Testis (tissue), 3 donors: ENCODE measurements around the gene ABCF2. TPM values are rescaled to one million over a fixed set of nuclear protein-coding genes. Genes with fewer than 3 reads are reported as not detected.

Experiments used
- DNase-seq: peaks from one replicate; pipeline ENCODE4 v3.0.0-alpha.2; 2019
- H3K27ac ChIP-seq, 2 donors: fragments of 200-600 bp; sonication (generic); one replicate each; pipeline ENCODE4 v1.5.1; 2019
- H3K27me3 ChIP-seq: fragments of 200-600 bp; sonication (generic); one replicate; pipeline ENCODE4 v1.5.1; 2019
- H3K36me3 ChIP-seq: fragments of 200-600 bp; sonication (generic); one replicate; pipeline ENCODE4 v1.5.1; 2017; ENCODE audit warnings: low read depth; ENCODE audit errors: missing control alignments
- H3K4me1 ChIP-seq: fragments of 200-600 bp; sonication (generic); one replicate; pipeline ENCODE4 v1.5.1; 2019
- H3K4me3 ChIP-seq, 2 donors: fragments of 200-600 bp; sonication (generic); one replicate each; pipeline ENCODE4 v1.5.1; 2017 to 2019
- H3K9me3 ChIP-seq: fragments of 200-600 bp; sonication (generic); one replicate; pipeline ENCODE4 v1.5.1; 2017
- CTCF ChIP-seq, 3 experiments: fragments of 450-650 bp in 2 of 3; fragments of 200-600 bp in 1 of 3; sonication (generic) in 1 of 3; IDR thresholded peaks; one replicate each; pipeline ENCODE4 v1.5.1; 2016 to 2019; ENCODE audit warnings: antibody characterized with exemption in 3 of 3, mild to moderate bottlenecking in 2 of 3, moderate library complexity in 1 of 3
- POLR2A ChIP-seq: fragments of 450-650 bp; IDR thresholded peaks from one replicate; pipeline ENCODE4 v1.6.1; 2017; ENCODE audit warnings: antibody characterized with exemption, mild to moderate bottlenecking, moderate library complexity
- WGBS, 2 donors: methylation state at CpG; one replicate each; pipeline ENCODE4 v1.1.5; 2018; 5-methylcytosine and 5-hydroxymethylcytosine counted together
- intact Hi-C: fragments of 100-400 bp; cut with DNase I; formaldehyde crosslinking; loops from one replicate; pipeline ENCODE4 v1.15.1; 2023; ENCODE audit warnings: low total_unique reads
- polyA plus RNA-seq: library from polyadenylated mRNA; stranded (reverse); fragments of 350-450 nt; fragmentation: Illumina TruSeq; extraction: RNeasy Lipid Tissue Mini Kit (QIAGEN cat#74804); gene quantifications from one replicate; pipeline ENCODE4 v1.2.3, GENCODE V29; 2014; ENCODE audit warnings: low read depth, low replicate concordance; ENCODE audit not compliant: insufficient read depth
- total RNA-seq, 2 donors: library from RNA; depleted of rRNA; stranded (reverse); fragments of >200 nt; gene quantifications; one replicate each; pipeline ENCODE4 v1.2.3, GENCODE V29; 2016

Gene ABCF2
- total and polyA plus RNA-seq, 3 donors from 2014 or later: 44.4 to 54.3 (median 49.4) TPM

- H3K27ac ChIP-seq: no peak within 1 kb of the TSS
- no peaks in the 10 kb centered on the region for H3K9me3 ChIP-seq
- no peak within 1 kb of the TSS for H3K4me3 ChIP-seq
- DNase-seq: no peak
- no peaks in the 10 kb centered on the region for H3K4me1 ChIP-seq
- TF ChIP-seq POLR2A (no peak), CTCF (IDR thresholded peaks at IDR 0.05) (no peak)
- intact Hi-C loops: no loop called here
- 79 to 85% methylated on average over 17 of the region's 17 CpGs for whole genome bisulfite sequencing, 2 donors
- H3K36me3 ChIP-seq: no peaks in the 10 kb centered on the region
- no peaks in the 10 kb centered on the region for H3K27me3 ChIP-seq
Measured at GRCh38 chr7:151210087-151210854, 16.7 kb downstream of the ABCF2 start, which contains the start of gene H2BK1. H2BK1 (minus strand) TSS chr7:151210488; CDS start chr7:151210318, 170 bp downstream.

- Histone ChIP-seq H3K36me3 (no peaks in the 10 kb centered on the region), H3K4me1 (no peaks in the 10 kb centered on the region), H3K9me3 (no peaks in the 10 kb centered on the region), H3K27ac (no peak overlapping the region), H3K27me3 (no peaks in the 10 kb centered on the region), H3K4me3 (no peak overlapping the region)
- 87 to 94% methylated on average over 6 of the region's 6 CpGs for WGBS, 2 donors
- no peak for DNase-seq
- TF ChIP-seq POLR2A (no peak), CTCF (IDR thresholded peaks at IDR 0.05) (no peak)
- intact Hi-C loops: no loop called here
Measured at GRCh38 chr7:151209588-151209987, 17.4 kb downstream of the ABCF2 start.

GRCh38 chr7:151208253-151208862 lies 18.6 kb downstream of the ABCF2 start:
- no peak overlapping the region for H3K27ac ChIP-seq
- H3K9me3 ChIP-seq: no peaks in the 10 kb centered on the region
- intact Hi-C loops: no loop called here
- no peaks in the 10 kb centered on the region for H3K36me3 ChIP-seq
- H3K27me3 ChIP-seq: no peaks in the 10 kb centered on the region
- 76 to 85% methylated on average over 9 of the region's 9 CpGs for WGBS, 2 donors
- DNase-seq: no peak
- no peak overlapping the region for H3K4me3 ChIP-seq
- TF ChIP-seq POLR2A (no peak), CTCF (IDR thresholded peaks at IDR 0.05) (no peak)
- H3K4me1 ChIP-seq: no peaks in the 10 kb centered on the region

GRCh38 chr7:151207804-151208203 lies 19.2 kb downstream of the ABCF2 start:
- no peak overlapping the region for H3K27ac ChIP-seq
- no peak for DNase-seq
- intact Hi-C loops: no loop called here
- no peaks in the 10 kb centered on the region for H3K36me3 ChIP-seq
- WGBS, 2 donors: 60% methylated on average over 12 of the region's 12 CpGs; no CpG with 5 or more reads in 1 of the 2 donors
- no peaks in the 10 kb centered on the region for H3K9me3 ChIP-seq
- H3K4me3 ChIP-seq: no peak overlapping the region
- TF ChIP-seq POLR2A: no peak
- TF ChIP-seq CTCF (IDR thresholded peaks at IDR 0.05): no peak
- no peaks in the 10 kb centered on the region for H3K4me1 ChIP-seq
- H3K27me3 ChIP-seq: no peaks in the 10 kb centered on the region
